K562 (cell line): ENCODE data around the gene LCE2B. TPM values are rescaled to one million over a fixed set of nuclear protein-coding genes. Genes with fewer than 3 reads are reported as not detected.
"Not testable (repeated sequence)": the region's sequence is repeated elsewhere in the genome, so short reads cannot be mapped to it uniquely, and the experiment has no call there.

Source experiments
- ATAC-seq: fragments of 200-7000 bp; cut with Tn5 transposase; 3 replicates; pipeline ENCODE4 v1.9.1; 2020; ENCODE audit warnings: moderate library complexity
- Bru-seq: library from RNA; stranded (reverse); fragments of 400-500 nt; gene quantifications from one replicate; lab custom pipeline; 2021; lab: Mats Ljungman, UMichigan
- BruChase-seq, 2 experiments: library from RNA; stranded (reverse); fragments of 400-500 nt; gene quantifications; one replicate each; lab custom pipeline; 2021; lab: Mats Ljungman, UMichigan
- BruUV-seq: library from RNA; stranded (reverse); fragments of 400-500 nt; replicated peaks from 2 replicates; lab custom pipeline; 2021; lab: Mats Ljungman, UMichigan
- CTCF ChIA-PET: fragments of 300-600 bp; formaldehyde crosslinking; extraction: SDS; loops from one replicate; lab custom pipeline; 2021; ENCODE audit warnings: low intra/inter-chr PET ratio; lab: Yijun Ruan, JAX
- POLR2A ChIA-PET: fragments of 300-600, 350-650 bp; sonication (Branson Sonifier 250); formaldehyde crosslinking; extraction: SDS; loops from one replicate; lab custom pipeline; 2021; ENCODE audit warnings: antibody characterized with exemption, inconsistent platforms; lab: Yijun Ruan, JAX
- DNase-seq, 4 experiments: peaks; one replicate each; pipeline versions ENCODE4 v3.0.0 to v3.0.0-alpha.2; 2011 to 2018; ENCODE audit warnings: low spot score in 3 of 4, mixed read lengths in 3 of 4; ENCODE audit errors: extremely low read depth in 1 of 4
- FAIRE-seq: peaks from 2 replicates; lab custom pipeline; 2011; peaks lifted over from hg19 to GRCh38; lab: Jason Lieb, UNC
- H2AFZ ChIP-seq: 2 replicates; pipeline ENCODE4 v1.6.0; 2011; ENCODE audit warnings: low read depth, low read length, control low read depth, inconsistent platforms
- H3K27ac ChIP-seq: fragments of 200-600 bp; 3 replicates; pipeline ENCODE4 v1.8.0; 2011; ENCODE audit warnings: low read depth, mild to moderate bottlenecking, control low read depth, inconsistent platforms, low read length, moderate library complexity, mixed read lengths; ENCODE audit errors: extremely low read depth
- H3K27me3 ChIP-seq, 2 experiments: fragments of 300-600 bp in 1 of 2; 2 replicates in 1 of 2; 3 replicates in 1 of 2; pipeline versions ENCODE4 v1.6.0 to v1.8.0; 2011; ENCODE audit warnings: inconsistent platforms in 2 of 2, low read length in 2 of 2, mild to moderate bottlenecking in 1 of 2, mixed read lengths in 1 of 2, moderate library complexity in 1 of 2; ENCODE audit not compliant: control insufficient read depth in 2 of 2, insufficient read depth in 2 of 2
- H3K36me3 ChIP-seq: fragments of 300-600 bp; 3 replicates; pipeline ENCODE4 v1.8.0; 2011; ENCODE audit warnings: mild to moderate bottlenecking, low read length, inconsistent platforms; ENCODE audit not compliant: control insufficient read depth, insufficient read depth
- H3K4me1 ChIP-seq, 2 experiments: fragments of 200-600 bp in 1 of 2; replicated peaks in 1 of 2; 2 replicates in 1 of 2; 3 replicates in 1 of 2; pipeline versions ENCODE4 v1.5.1 to v1.8.0; 2011; ENCODE audit warnings: inconsistent platforms in 2 of 2, low read length in 2 of 2, mild to moderate bottlenecking in 1 of 2, mixed read lengths in 1 of 2, moderate library complexity in 1 of 2; ENCODE audit not compliant: control insufficient read depth in 2 of 2, insufficient read depth in 2 of 2
- H3K4me2 ChIP-seq: 2 replicates; pipeline ENCODE4 v1.6.1; 2011; ENCODE audit warnings: low read length, control low read depth, inconsistent platforms, mixed read lengths; ENCODE audit not compliant: insufficient read depth
- H3K4me3 ChIP-seq: fragments of 200-600 bp; sonication (generic), shearing (Covaris generic); 2 replicates; pipeline ENCODE4 v1.5.1; 2016; ENCODE audit warnings: control low read depth, inconsistent platforms
- H3K79me2 ChIP-seq: fragments of 200-600 bp; 3 replicates; pipeline ENCODE4 v1.8.0; 2011; ENCODE audit warnings: low read length, inconsistent platforms; ENCODE audit not compliant: control insufficient read depth, insufficient read depth
- H3K9ac ChIP-seq, 2 experiments: 2 replicates each; pipeline versions ENCODE4 v1.6.0 to v1.6.1; 2011; ENCODE audit warnings: low read depth in 2 of 2, low read length in 2 of 2, control low read depth in 1 of 2, inconsistent platforms in 1 of 2, mild to moderate bottlenecking in 1 of 2, mixed read lengths in 1 of 2; ENCODE audit not compliant: insufficient read depth in 1 of 2
- H3K9me1 ChIP-seq: one replicate; pipeline ENCODE4 v1.6.0; 2011; ENCODE audit warnings: inconsistent platforms, mild to moderate bottlenecking, low read length, moderate library complexity; ENCODE audit not compliant: control insufficient read depth, insufficient read depth
- H3K9me3 ChIP-seq: replicated peaks from 2 replicates; pipeline ENCODE4 v1.5.1; 2011; ENCODE audit warnings: low read depth, low read length, inconsistent platforms; ENCODE audit not compliant: control insufficient read depth, insufficient read depth
- H4K20me1 ChIP-seq: replicated peaks from 2 replicates; pipeline ENCODE4 v1.6.1; 2011; ENCODE audit warnings: low read length, inconsistent platforms, mixed read lengths; ENCODE audit not compliant: control insufficient read depth, insufficient read depth
- CHD4 ChIP-seq: fragments of 200-600 bp; sonication (generic); IDR thresholded peaks from 3 replicates; pipeline ENCODE4 v1.6.1; 2012; ENCODE audit warnings: low read depth, mild to moderate bottlenecking, mixed read lengths, low read length, inconsistent platforms; ENCODE audit not compliant: insufficient read depth, insufficient replicate concordance, poor library complexity, severe bottlenecking
- FOS ChIP-seq: IDR thresholded peaks from 3 replicates; pipeline ENCODE4 v1.6.1; 2011; ENCODE audit not compliant: insufficient read length; ENCODE audit errors: extremely low read depth
- KDM5B ChIP-seq: fragments of 200-600 bp; sonication (generic); IDR thresholded peaks from 2 replicates; pipeline ENCODE4 v1.6.1; 2012; ENCODE audit warnings: low read depth, mild to moderate bottlenecking, moderate library complexity, low read length, control low read depth, inconsistent platforms; ENCODE audit not compliant: insufficient replicate concordance
- MXI1 ChIP-seq: IDR thresholded peaks from 2 replicates; pipeline ENCODE4 v1.6.1; 2011; ENCODE audit warnings: low read depth, mild to moderate bottlenecking, improper control_type of control experiment, low read length
- NEUROD1 ChIP-seq: fragments of 150-350 bp; IDR thresholded peaks from 2 replicates; pipeline ENCODE4 v1.6.1; 2014; ENCODE audit warnings: borderline replicate concordance, low read length, low read depth; ENCODE audit not compliant: partially characterized antibody
- TSC22D4 ChIP-seq: fragments of 450-650 bp; IDR thresholded peaks from 2 replicates; pipeline ENCODE4 v1.6.1; 2016; ENCODE audit warnings: missing genetic modification characterization, missing biosample characterization, control low read depth
- WGBS: fragments of 100-300 bp; shearing (Covaris generic); methylation state at CpG from one replicate; pipeline ENCODE4 v1.1.6; 2016; ENCODE audit warnings: low coverage, mixed read lengths; ENCODE audit not compliant: insufficient coverage; ENCODE audit errors: missing lambda C conversion rate; 5-methylcytosine and 5-hydroxymethylcytosine counted together
- in situ Hi-C: fragments of 300-500 bp; cut with MboI; formaldehyde crosslinking; loops from 4 replicates; pipeline ENCODE4 v1.15.0; 2018; ENCODE audit warnings: inconsistent platforms, mixed read lengths
- intact Hi-C: fragments of 100-400 bp; cut with micrococcal nuclease; formaldehyde crosslinking; loops from 2 replicates; pipeline ENCODE4 v1.14.2; 2022
- long read RNA-seq, 3 experiments: library from polyadenylated mRNA in 2 of 3; library from RNA in 1 of 3; unstranded in 2 of 3; stranded (forward) in 1 of 3; transcript quantifications; one replicate each; pipeline ENCODE4 v2.0.0, GENCODE V29; 2019 to 2022
- polyA minus RNA-seq, 3 experiments: library from RNA; depleted of rRNA, polyadenylated mRNA; stranded (reverse); fragments of >200 nt; gene quantifications; 2 replicates each; pipeline ENCODE4 v1.2.3, GENCODE V29; 2011
- polyA plus RNA-seq, 8 experiments: library from polyadenylated mRNA; depleted of rRNA in 4 of 8; stranded (reverse) in 5 of 8; unstranded in 3 of 8; fragments of >200 nt; fragmentation: Nextera tagmentation in 2 of 8; fragmentation: Illumina TruSeq in 1 of 8; extraction: Ambion mirVana in 2 of 8; extraction: Trizol in 1 of 8; gene quantifications; 2 replicates each; pipeline versions ENCODE4 v1.2.1 to v1.2.3, GENCODE V29; 2011 to 2014; ENCODE audit warnings: inconsistent platforms in 1 of 8, missing spikeins in 1 of 8
- total RNA-seq, 7 experiments: library from RNA; depleted of rRNA in 6 of 7; stranded (reverse); fragments of >200 nt in 6 of 7; fragmentation: Illumina TruSeq in 2 of 7; extraction: Trizol in 2 of 7; gene quantifications; 2 replicates each; pipeline versions ENCODE4 v1.2.1 to v1.2.3, GENCODE V29; 2011 to 2021; ENCODE audit warnings: low replicate concordance in 1 of 7
- TF ChIP-seq, protein P1 (sequence below): sonication (generic); formaldehyde crosslinking; IDR thresholded peaks from 2 replicates; pipeline ENCODE4 v1.8.0; 2022; ENCODE audit warnings: mild to moderate bottlenecking, low read depth, missing genetic modification reagents
- TF ChIP-seq, protein P2 (sequence below), 3 experiments: fragments of 200-800 bp in 1 of 3; sonication (Bioruptor generic) in 1 of 3; sonication (generic) in 1 of 3; formaldehyde crosslinking in 1 of 3; IDR thresholded peaks; 2 replicates each; pipeline versions ENCODE4 v1.6.1 to v1.8.0; 2016 to 2022; ENCODE audit warnings: mild to moderate bottlenecking in 2 of 3, missing compliant biosample characterization in 2 of 3, missing genetic modification characterization in 2 of 3, missing genetic modification reagents in 1 of 3

Gene LCE2B, protein sequence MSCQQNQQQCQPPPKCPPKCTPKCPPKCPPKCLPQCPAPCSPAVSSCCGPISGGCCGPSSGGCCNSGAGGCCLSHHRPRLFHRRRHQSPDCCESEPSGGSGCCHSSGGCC
- total RNA-seq (2011; cell fraction: chromatin; rRNA removed; ENCODE audit: low replicate concordance): not detected in 2 replicates
- total RNA-seq (2011; cell fraction: nucleolus; rRNA removed): not detected in 2 replicates
- not detected in 2 replicates for total RNA-seq (2011; cell fraction: nucleoplasm; rRNA removed)
- not detected in 2 replicates for total RNA-seq (2014; rRNA removed)
- total RNA-seq (2014; rRNA removed; fragmentation: Illumina TruSeq; extraction: Trizol): not detected in 2 replicates
- not detected in 2 replicates for total RNA-seq (2015; rRNA removed; fragmentation: Illumina TruSeq; extraction: Trizol)
- total RNA-seq (2021): not detected in 2 replicates
- polyA plus RNA-seq (2011; rRNA removed): not detected in 2 replicates
- polyA plus RNA-seq (2011; cell fraction: cytosol; rRNA removed): not detected in 2 replicates
- not detected in 2 replicates for polyA plus RNA-seq (2011; cell fraction: nucleus; rRNA removed)
- not detected in 2 replicates for polyA plus RNA-seq (2012)
- polyA plus RNA-seq (2014; fragmentation: Illumina TruSeq; extraction: Trizol): not detected in 2 replicates
- not detected for polyA plus RNA-seq (2014; fragmentation: Nextera tagmentation; extraction: Ambion mirVana)
- not detected in 2 replicates for polyA plus RNA-seq (2014; rRNA removed)
- not detected in 2 replicates for polyA minus RNA-seq (2011; rRNA and poly(A)+ RNA removed)
- not detected in 2 replicates for polyA minus RNA-seq (2011; cell fraction: cytosol; rRNA and poly(A)+ RNA removed)
- not detected in 2 replicates for polyA minus RNA-seq (2011; cell fraction: nucleus; rRNA and poly(A)+ RNA removed)
- not detected for Bru-seq, nascent RNA
- BruChase-seq, experiment 1, labeled RNA remaining after a 2-hour chase: not detected
- BruChase-seq, experiment 2, labeled RNA remaining after a 6-hour chase: not detected
- long read RNA-seq, experiment 1: 0 reads
- long read RNA-seq, experiment 2: 0 reads
- long read RNA-seq, experiment 3: 0 reads

DNA sequence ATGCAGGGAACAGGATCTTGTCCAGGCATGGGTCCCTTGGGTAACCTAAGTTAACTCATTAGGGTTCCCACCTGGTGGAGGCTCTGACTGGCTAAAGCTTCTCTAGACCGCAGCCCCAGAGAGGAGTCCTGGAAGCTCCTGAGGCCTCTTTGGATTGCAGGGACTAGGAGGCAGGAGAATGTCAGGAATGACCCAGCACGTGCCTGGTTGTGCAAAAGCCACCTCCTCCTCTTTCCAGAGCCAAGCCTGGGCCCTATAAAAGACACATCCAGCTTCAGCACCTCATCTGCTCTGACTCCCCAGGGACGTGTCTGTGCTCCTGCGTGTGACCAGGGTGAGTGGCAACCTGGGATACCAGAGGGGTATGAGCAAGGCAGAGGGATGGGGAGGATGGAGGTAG, at the start of gene LCE2B:
Gene LCE2B, plus strand, starts transcription at position 301 of the 400 bp plus-strand sequence. CDS start 721 bp downstream, outside the sequence.
- H3K9ac ChIP-seq, H2AFZ ChIP-seq, H3K4me2 ChIP-seq, H3K27ac ChIP-seq, POLR2A ChIA-PET, CTCF ChIA-PET, ATAC-seq, H3K9me3 ChIP-seq, H3K79me2 ChIP-seq, H3K27me3 ChIP-seq, H3K9me1 ChIP-seq, intact Hi-C loops, FAIRE-seq, DNase-seq, H3K4me3 ChIP-seq, in situ Hi-C loops, H3K36me3 ChIP-seq, BruUV-seq, H4K20me1 ChIP-seq, H3K4me1 ChIP-seq: not testable (repeated sequence)
- 0% methylated on average over 2 of the region's 4 CpGs for WGBS

DNA sequence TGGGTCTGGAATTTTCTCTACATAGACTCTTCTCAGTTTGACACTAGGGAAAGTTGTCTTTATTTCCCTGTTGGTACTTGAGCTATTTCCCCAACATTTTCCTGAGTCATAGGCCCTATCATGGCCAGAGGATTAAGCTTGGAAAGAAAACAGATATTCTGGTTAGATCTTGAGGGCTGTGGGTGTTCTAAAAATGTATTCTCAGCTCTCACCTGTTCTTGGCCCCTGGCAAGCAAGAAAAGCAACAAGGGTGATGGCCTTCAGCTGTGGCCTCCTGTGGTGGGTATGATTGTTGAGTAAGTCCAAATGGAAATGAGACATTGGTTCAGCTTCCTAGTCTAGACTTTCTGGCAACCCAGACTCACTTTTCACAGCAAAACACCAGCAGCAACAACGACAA, 45.6 kb upstream of the LCE2B start:
- Histone ChIP-seq H3K79me2 (no peaks in the 10 kb centered on the region), H3K9ac (no peak overlapping the region), H3K9me1 (no peaks in the 10 kb centered on the region), H4K20me1 (no peaks in the 10 kb centered on the region), H3K9me3 (no peaks in the 10 kb centered on the region), H2AFZ (no peak overlapping the region), H3K36me3 (no peaks in the 10 kb centered on the region), H3K4me2 (no peak overlapping the region), H3K27me3 (no peaks in the 10 kb centered on the region), H3K4me3 (no peak overlapping the region), H3K27ac (no peak overlapping the region), H3K4me1 (no peaks in the 10 kb centered on the region)
- no TSS peak for BruUV-seq
- in situ Hi-C loops (no loop called here), intact Hi-C loops (no loop called here)
- FAIRE-seq (no peak), DNase-seq (no peak), ATAC-seq (no peak)
- ChIA-PET POLR2A (no interaction called here), CTCF (no interaction called here)
- 0% methylated on average over 1 of the region's 1 CpG for WGBS
- no peak for TF ChIP-seq CHD4
- no peak for TF ChIP-seq MXI1
- no peak for TF ChIP-seq NEUROD1
- TF ChIP-seq, protein P1, sequence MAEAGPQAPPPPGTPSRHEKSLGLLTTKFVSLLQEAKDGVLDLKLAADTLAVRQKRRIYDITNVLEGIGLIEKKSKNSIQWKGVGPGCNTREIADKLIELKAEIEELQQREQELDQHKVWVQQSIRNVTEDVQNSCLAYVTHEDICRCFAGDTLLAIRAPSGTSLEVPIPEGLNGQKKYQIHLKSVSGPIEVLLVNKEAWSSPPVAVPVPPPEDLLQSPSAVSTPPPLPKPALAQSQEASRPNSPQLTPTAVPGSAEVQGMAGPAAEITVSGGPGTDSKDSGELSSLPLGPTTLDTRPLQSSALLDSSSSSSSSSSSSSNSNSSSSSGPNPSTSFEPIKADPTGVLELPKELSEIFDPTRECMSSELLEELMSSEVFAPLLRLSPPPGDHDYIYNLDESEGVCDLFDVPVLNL (CRISPR knock-in tag): no peak
- TF ChIP-seq FOS: no peak
- TF ChIP-seq, protein P2, sequence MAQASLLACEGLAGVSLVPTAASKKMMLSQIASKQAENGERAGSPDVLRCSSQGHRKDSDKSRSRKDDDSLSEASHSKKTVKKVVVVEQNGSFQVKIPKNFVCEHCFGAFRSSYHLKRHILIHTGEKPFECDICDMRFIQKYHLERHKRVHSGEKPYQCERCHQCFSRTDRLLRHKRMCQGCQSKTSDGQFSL (CRISPR knock-in tag; IDR thresholded peaks at IDR 0.05): no peak
- TF ChIP-seq, protein P2 (tag; IDR thresholded peaks at IDR 0.05): no peak
- TF ChIP-seq TSC22D4 (tag): no peak
- no peak for TF ChIP-seq KDM5B
